Measurements from ENCODE around the gene AASDH. TPM values are rescaled to one million over a fixed set of nuclear protein-coding genes. Genes with fewer than 3 reads are reported as not detected.

The AASDH gene
- total RNA-seq, 1 donor from 2014 or later, result 11.0 TPM

GRCh38 chr4:56317749-56318148, 69.5 kb downstream of the AASDH start:
- no peak overlapping the region for H3K4me3 ChIP-seq (ENCODE audit: low read depth, low read length)
- TF ChIP-seq CTCF (conservative IDR thresholded peaks at IDR 0.05; ENCODE audit: low read depth, low read length), result no peak
- no peak for DNase-seq (ENCODE audit: low read depth)

- H3K4me3 ChIP-seq (ENCODE audit: low read depth, low read length), result no peak overlapping the region
- no peak for TF ChIP-seq CTCF (conservative IDR thresholded peaks at IDR 0.05; ENCODE audit: low read depth, low read length)
- no peak for DNase-seq (ENCODE audit: low read depth)
These were observed 71.2 kb downstream of the AASDH start for GRCh38 chr4:56316011-56316650.

GRCh38 chr4:56315543-56315942, 71.7 kb downstream of the AASDH start:
- DNase-seq (ENCODE audit: low read depth), result no peak
- H3K4me3 ChIP-seq (ENCODE audit: low read depth, low read length), result no peak overlapping the region
- no peak for TF ChIP-seq CTCF (conservative IDR thresholded peaks at IDR 0.05; ENCODE audit: low read depth, low read length)

GRCh38 chr4:56315041-56315440, 72.2 kb downstream of the AASDH start:
- DNase-seq (ENCODE audit: low read depth), result no peak
- no peak for TF ChIP-seq CTCF (conservative IDR thresholded peaks at IDR 0.05; ENCODE audit: low read depth, low read length)
- H3K4me3 ChIP-seq (ENCODE audit: low read depth, low read length), result no peak overlapping the region

GRCh38 chr4:56314207-56314915, 72.9 kb downstream of the AASDH start:
- H3K4me3 ChIP-seq (ENCODE audit: low read depth, low read length), result no peak overlapping the region
- DNase-seq (ENCODE audit: low read depth), result no peak
- TF ChIP-seq CTCF (conservative IDR thresholded peaks at IDR 0.05; ENCODE audit: low read depth, low read length), result no peak

- no peak for TF ChIP-seq CTCF (conservative IDR thresholded peaks at IDR 0.05; ENCODE audit: low read depth, low read length)
- no peak overlapping the region for H3K4me3 ChIP-seq (ENCODE audit: low read depth, low read length)
- no peak for DNase-seq (ENCODE audit: low read depth)
These were observed 74.2 kb downstream of the AASDH start for GRCh38 chr4:56313132-56313531.
